ENCODE data around the gene NCS1. TPM values are rescaled to one million over a fixed set of nuclear protein-coding genes. Genes with fewer than 3 reads are reported as not detected.

NCS1 gene
- total and polyA plus RNA-seq, 2 of the 8 experiments (the other 6 are each of a cell fraction or from before 2014, with no cell fraction given): 34.7 to 47.6 TPM

DNA sequence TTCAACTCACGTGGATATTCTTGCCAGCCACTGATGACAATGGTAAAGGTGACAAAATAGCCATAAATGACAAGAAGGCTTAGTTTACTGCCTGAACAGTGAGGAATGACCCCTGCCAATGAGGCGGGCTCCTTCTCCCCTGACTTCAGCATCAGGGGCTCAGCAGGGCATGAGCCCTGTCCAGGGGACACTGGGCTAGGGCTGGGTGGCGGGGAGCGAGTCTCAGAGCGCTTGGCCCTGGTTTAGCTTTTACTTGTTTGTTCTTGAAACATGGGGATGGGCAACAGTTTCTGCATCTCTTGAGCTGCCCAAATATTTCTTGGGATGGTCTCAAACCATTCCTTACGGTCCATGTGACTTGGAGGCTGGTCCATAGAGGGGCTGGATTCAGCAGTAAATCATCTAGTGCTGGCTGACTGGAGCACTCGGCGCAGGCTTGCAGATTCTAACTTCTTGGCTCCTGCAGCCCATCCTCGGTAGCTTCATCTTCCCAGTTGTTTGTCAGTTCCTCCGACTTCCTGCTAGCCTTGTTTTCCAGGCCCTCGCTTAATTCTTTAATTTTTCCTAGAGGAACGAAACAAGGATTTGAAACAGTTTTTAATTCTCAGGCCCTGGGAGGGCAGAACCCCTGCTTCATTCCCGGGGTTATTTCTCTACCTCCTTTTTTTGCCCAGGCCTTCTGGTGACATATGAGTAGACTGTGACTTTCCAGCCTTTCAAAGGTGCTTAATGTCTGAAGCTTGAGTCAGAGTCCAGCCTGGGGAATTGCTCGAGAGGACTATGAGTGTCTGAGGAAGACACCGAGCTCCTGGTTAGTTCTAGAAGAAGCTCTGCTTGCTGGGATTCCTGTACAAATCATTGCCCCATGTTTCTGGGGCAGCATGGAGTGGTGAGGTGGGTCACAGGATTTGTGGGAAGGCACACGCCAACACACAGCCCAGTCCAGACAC is 88.9 kb downstream of the NCS1 start (continued):
- TF ChIP-seq CHD2 (IDR thresholded peaks at IDR 0.05; ENCODE audit: low read length): no peak
- no peak for TF ChIP-seq SIRT6 (IDR thresholded peaks at IDR 0.05; ENCODE audit: low read length)
- TF ChIP-seq TAF1 (IDR thresholded peaks at IDR 0.05; ENCODE audit: low read depth, low read length): no peak
- TF ChIP-seq POLR2A (IDR thresholded peaks at IDR 0.05; ENCODE audit: control extremely low read depth in 1 of 2, low read depth in 2 of 2, low read length in 2 of 2): no peak
- no peak for TF ChIP-seq SIN3A (conservative IDR thresholded peaks at IDR 0.05 in 1 of 2, IDR thresholded peaks at IDR 0.05 in 1 of 2; ENCODE audit: low read depth in 1 of 2, low read length in 2 of 2)
- TF ChIP-seq CTBP2 (IDR thresholded peaks at IDR 0.05; ENCODE audit: borderline replicate concordance, insufficient read depth, insufficient read length, low read length): no peak
- no peak for TF ChIP-seq JUN (IDR thresholded peaks at IDR 0.05; ENCODE audit: low read depth, low read length)

Data from H1 (cell line).